Measurements from ENCODE around the gene SORCS3.

Gene SORCS3

GRCh38 chr10:105189463-105189800, 548.3 kb downstream of the SORCS3 start:
- DNase-seq (ENCODE audit: extremely low read depth, low read depth), result no peak
- no peak for TF ChIP-seq CTCF (IDR thresholded peaks at IDR 0.05; ENCODE audit: low read depth, low read length, missing control alignments)
- H3K4me3 ChIP-seq (replicated peaks; ENCODE audit: low read depth, low read length), result no peak overlapping the region

DNA sequence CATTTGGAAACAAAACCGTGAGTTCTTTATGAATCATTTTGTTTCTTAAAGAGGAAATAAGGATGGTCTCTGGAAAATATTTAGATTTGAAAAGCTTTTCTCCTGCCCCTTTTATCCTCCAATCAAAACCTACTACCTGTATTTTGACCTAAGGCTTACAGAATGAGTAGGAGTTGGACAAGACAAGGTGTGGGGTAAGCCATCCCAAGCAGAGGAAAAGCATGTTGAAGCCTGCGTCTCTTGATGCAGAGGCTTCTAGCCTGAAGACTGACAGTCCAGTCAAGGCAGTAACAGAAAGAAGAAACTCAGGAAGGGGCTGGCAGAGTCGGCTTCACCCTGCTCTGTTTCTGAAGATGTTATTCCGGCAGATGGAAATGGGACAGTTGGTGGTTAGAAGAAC, 551.1 kb downstream of the SORCS3 start:
- no peak for TF ChIP-seq CTCF (IDR thresholded peaks at IDR 0.05; ENCODE audit: low read depth, low read length, missing control alignments)
- no peak for DNase-seq (ENCODE audit: extremely low read depth, low read depth)
- no peak overlapping the region for H3K4me3 ChIP-seq (replicated peaks; ENCODE audit: low read depth, low read length)

GRCh38 chr10:105192861-105193260, 551.8 kb downstream of the SORCS3 start:
- TF ChIP-seq CTCF (IDR thresholded peaks at IDR 0.05; ENCODE audit: low read depth, low read length, missing control alignments), result no peak
- no peak overlapping the region for H3K4me3 ChIP-seq (replicated peaks; ENCODE audit: low read depth, low read length)
- no peak for DNase-seq (ENCODE audit: extremely low read depth, low read depth)

GRCh38 chr10:105195831-105196230, 554.7 kb downstream of the SORCS3 start:
- H3K4me3 ChIP-seq (replicated peaks; ENCODE audit: low read depth, low read length), result no peak overlapping the region
- DNase-seq (ENCODE audit: extremely low read depth, low read depth), result no peak
- no peak for TF ChIP-seq CTCF (IDR thresholded peaks at IDR 0.05; ENCODE audit: low read depth, low read length, missing control alignments)

DNA sequence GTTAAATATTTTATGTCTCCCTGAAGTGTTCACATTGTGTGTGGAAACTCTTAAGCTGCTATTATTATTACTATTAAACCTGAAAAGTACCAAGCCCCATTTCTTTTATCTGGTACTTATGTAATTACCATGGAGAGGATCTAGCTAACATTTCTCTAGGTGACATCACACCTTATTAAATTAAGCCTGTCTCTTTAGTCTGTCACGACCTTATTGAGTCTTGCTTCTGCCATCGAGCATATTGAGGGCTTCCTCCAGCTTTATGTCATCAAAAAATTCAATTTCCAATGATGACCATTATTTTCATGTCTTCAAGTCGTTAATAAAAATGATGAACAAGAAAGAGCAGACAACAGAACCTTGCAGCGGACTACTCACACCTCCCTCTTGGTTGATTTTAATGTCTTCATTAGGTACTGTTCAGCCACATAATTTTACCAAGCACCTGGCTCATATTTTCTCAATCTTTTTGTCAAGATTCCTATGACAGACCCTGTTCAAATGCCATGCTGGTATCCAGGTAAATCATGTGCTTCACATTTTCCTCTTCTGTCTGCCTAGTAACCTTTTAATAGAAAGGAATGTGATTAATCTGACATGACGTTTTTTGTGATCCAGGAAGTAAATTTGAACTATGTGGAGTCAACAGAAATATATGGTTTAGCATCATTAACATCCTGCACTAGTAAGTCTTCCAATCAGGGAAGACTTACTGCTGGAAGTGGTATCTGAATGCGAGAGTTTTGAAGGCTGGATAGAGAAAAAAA, 556.7 kb downstream of the SORCS3 start:
- no peak overlapping the region for H3K4me3 ChIP-seq (replicated peaks; ENCODE audit: low read depth, low read length)
- no peak for DNase-seq (ENCODE audit: extremely low read depth, low read depth)
- no peak for TF ChIP-seq CTCF (IDR thresholded peaks at IDR 0.05; ENCODE audit: low read depth, low read length, missing control alignments)

DNA sequence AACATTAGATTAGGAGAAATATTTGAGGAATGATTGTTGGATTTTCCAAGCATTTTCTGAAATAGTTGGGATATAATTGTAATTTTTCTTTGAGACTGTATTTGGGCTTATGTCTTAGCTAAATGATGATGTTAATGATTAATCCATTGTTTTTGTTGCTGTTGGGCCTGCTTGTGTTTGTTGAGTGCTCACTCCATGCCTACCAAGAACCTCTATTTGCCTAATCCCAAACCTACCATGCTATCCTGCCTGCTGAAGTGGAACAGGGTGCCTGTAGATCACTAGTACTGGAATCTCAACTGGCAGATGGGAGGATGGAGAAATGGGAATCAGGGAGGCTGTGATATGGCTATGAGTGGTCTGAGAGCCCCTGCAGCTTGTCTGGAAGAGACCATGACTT, 565.5 kb downstream of the SORCS3 start:
- no peak for TF ChIP-seq CTCF (IDR thresholded peaks at IDR 0.05; ENCODE audit: low read depth, low read length, missing control alignments)
- no peak overlapping the region for H3K4me3 ChIP-seq (replicated peaks; ENCODE audit: low read depth, low read length)
- DNase-seq (ENCODE audit: extremely low read depth, low read depth), result no peak

GRCh38 chr10:105207476-105207995, 566.4 kb downstream of the SORCS3 start:
- DNase-seq (ENCODE audit: extremely low read depth, low read depth), result no peak
- H3K4me3 ChIP-seq (replicated peaks; ENCODE audit: low read depth, low read length), result no peak overlapping the region
- no peak for TF ChIP-seq CTCF (IDR thresholded peaks at IDR 0.05; ENCODE audit: low read depth, low read length, missing control alignments)

All from HFF-Myc (cell line).